SK-N-MC (cell line): ENCODE measurements around the gene VAMP8.
"Not testable (repeated sequence)": the region's sequence is repeated elsewhere in the genome, so short reads cannot be mapped to it uniquely, and the experiment has no call there.

Source experiments
- DNase-seq: peaks from one replicate; pipeline ENCODE4 v3.0.0-alpha.2; 2011; ENCODE audit warnings: low read depth, low spot score
- H3K27ac ChIP-seq: fragments of 200-600 bp; sonication (generic); 2 replicates; pipeline ENCODE4 v1.5.1; 2016; ENCODE audit warnings: mixed run types
- H3K36me3 ChIP-seq: fragments of 200-600 bp; sonication (generic); 2 replicates; pipeline ENCODE4 v1.6.1; 2017; ENCODE audit warnings: antibody characterized with exemption, low read length, mixed read lengths; ENCODE audit not compliant: insufficient read depth
- H3K4me3 ChIP-seq: fragments of 200-600 bp; sonication (generic); 2 replicates; pipeline ENCODE4 v1.5.1; 2016
- H3K9ac ChIP-seq: fragments of 200-600 bp; sonication (generic); 2 replicates; pipeline ENCODE4 v1.8.0; 2017; ENCODE audit warnings: mixed run types, mixed read lengths; ENCODE audit not compliant: insufficient read length
- H3K9me3 ChIP-seq: fragments of 200-600 bp; sonication (generic); 2 replicates; pipeline ENCODE4 v1.6.1; 2017; ENCODE audit warnings: low read depth, mild to moderate bottlenecking, antibody characterized with exemption, low read length, moderate library complexity, mixed read lengths
- EZH2 ChIP-seq: fragments of 200-600 bp; sonication (generic); IDR thresholded peaks from one replicate; pipeline ENCODE4 v1.6.1; 2017; ENCODE audit warnings: antibody characterized with exemption
- FOXP2 ChIP-seq: optimal IDR thresholded peaks from 2 replicates; pipeline ENCODE3; 2011; ENCODE audit warnings: mild to moderate bottlenecking, moderate library complexity; ENCODE audit not compliant: insufficient read depth; ENCODE audit errors: extremely low read length, control extremely low read depth
- POLR2AphosphoS5 ChIP-seq: IDR thresholded peaks from 2 replicates; pipeline ENCODE4 v1.6.1; 2012; ENCODE audit warnings: mild to moderate bottlenecking, low read depth, low read length, borderline replicate concordance

VAMP8 gene

GRCh38 chr2:85602476-85603234 is 25.3 kb downstream of the VAMP8 start, which contains the start of gene TMEM150A:
Gene TMEM150A, minus strand, starts transcription at chr2:85602698. Its CDS starts 750 bp downstream, at chr2:85601948.
- H3K9ac ChIP-seq, result peak within 1 kb of the TSS; percentile 75
- no peak for DNase-seq
- peaks cover 3% of the 10 kb centered on the region; the same call in 1 of the 2 replicates for H3K36me3 ChIP-seq
- TF ChIP-seq FOXP2, result no peak
- peak; percentile 45; the same call in 1 of the 2 replicates for TF ChIP-seq POLR2AphosphoS5
- peak within 1 kb of the TSS; percentile 85 for H3K4me3 ChIP-seq
- no peak within 1 kb of the TSS for H3K27ac ChIP-seq
- H3K9me3 ChIP-seq, result no peaks in the 10 kb centered on the region

- not testable (repeated sequence) for H3K9me3 ChIP-seq, DNase-seq, H3K4me3 ChIP-seq, H3K27ac ChIP-seq, H3K9ac ChIP-seq
- H3K36me3 ChIP-seq, result peaks cover 16% of the 10 kb centered on the region
Observed at GRCh38 chr2:85604133-85604444, 26.7 kb downstream of the VAMP8 start.

GRCh38 chr2:85604568-85605339 is 27.4 kb downstream of the VAMP8 start:
- H3K4me3 ChIP-seq, result no peak overlapping the region
- peaks cover 20% of the 10 kb centered on the region for H3K36me3 ChIP-seq
- peak overlapping the region; percentile 83 for H3K27ac ChIP-seq
- H3K9me3 ChIP-seq, result no peaks in the 10 kb centered on the region
- TF ChIP-seq EZH2, result no peak
- TF ChIP-seq POLR2AphosphoS5, result peak; percentile 10; the same call in 1 of the 2 replicates
- H3K9ac ChIP-seq, result no peak overlapping the region
- DNase-seq, result no peak

- Histone ChIP-seq H3K4me3 (peak overlapping the region; percentile 40), H3K27ac (peak overlapping the region; percentile 83), H3K36me3 (peaks cover 20% of the 10 kb centered on the region), H3K9me3 (no peaks in the 10 kb centered on the region), H3K9ac (no peak overlapping the region)
- DNase-seq, result peak; percentile 39
- no peak; the same call in 1 of the 2 replicates for TF ChIP-seq POLR2AphosphoS5
- no peak for TF ChIP-seq EZH2
- TF ChIP-seq FOXP2, result no peak
Observed at GRCh38 chr2:85605406-85606115, 28.2 kb downstream of the VAMP8 start.

GRCh38 chr2:85606116-85606455 is 28.7 kb downstream of the VAMP8 start:
- TF ChIP-seq EZH2, result no peak
- no peak for TF ChIP-seq FOXP2
- TF ChIP-seq POLR2AphosphoS5, result no peak; the same call in 1 of the 2 replicates
- Histone ChIP-seq H3K9ac (no peak overlapping the region), H3K27ac (peak overlapping the region; percentile 83)

GRCh38 chr2:85607268-85608215 is 30.2 kb downstream of the VAMP8 start:
- Histone ChIP-seq H3K4me3 (no peak overlapping the region), H3K27ac (peak overlapping the region; percentile 83), H3K9me3 (no peaks in the 10 kb centered on the region), H3K36me3 (peaks cover 20% of the 10 kb centered on the region), H3K9ac (no peak overlapping the region)
- DNase-seq, result no peak
- no peak for TF ChIP-seq EZH2
- no peak for TF ChIP-seq POLR2AphosphoS5
- TF ChIP-seq FOXP2, result no peak

More at GRCh38 chr2:85606116-85606455, 28.7 kb downstream of the VAMP8 start:
- peaks cover 20% of the 10 kb centered on the region for H3K36me3 ChIP-seq
- H3K4me3 ChIP-seq, result peak overlapping the region; percentile 40
- H3K9me3 ChIP-seq, result no peaks in the 10 kb centered on the region
- no peak for DNase-seq

- Histone ChIP-seq H3K27ac (no peak overlapping the region), H3K4me3 (peak overlapping the region; percentile 93), H3K9ac (peak overlapping the region; percentile 86), H3K9me3 (no peaks in the 10 kb centered on the region), H3K36me3 (peaks cover 20% of the 10 kb centered on the region)
- DNase-seq, result no peak
- no peak for TF ChIP-seq POLR2AphosphoS5
Observed at GRCh38 chr2:85611217-85611704, 33.9 kb downstream of the VAMP8 start.
